Mammary epithelial cell (primary cell): ENCODE data around the gene MAL.
A peak's percentile ranks its signal among the peaks of the same experiment; 100 is the strongest.

Experiments
- CTCF ChIP-seq, 2 donors: IDR thresholded peaks in 1 of 2; conservative IDR thresholded peaks in 1 of 2; 2 replicates each; pipeline ENCODE4 v1.5.1; 2011 to 2012; ENCODE audit warnings: inconsistent platforms in 2 of 2, low read length in 2 of 2, mild to moderate bottlenecking in 2 of 2, control low read depth in 1 of 2, low read depth in 1 of 2; ENCODE audit not compliant: insufficient read depth in 1 of 2; ENCODE audit errors: extremely low read depth in 1 of 2
- EZH2 ChIP-seq: IDR thresholded peaks from 2 replicates; pipeline ENCODE4 v1.6.1; 2012; ENCODE audit warnings: low read length, inconsistent platforms, borderline replicate concordance

- TF ChIP-seq CTCF (conservative IDR thresholded peaks at IDR 0.05 in 1 of 2, IDR thresholded peaks at IDR 0.05 in 1 of 2; ENCODE audit: extremely low read depth in 1 of 2, insufficient read depth in 1 of 2, low read depth in 1 of 2, low read length in 2 of 2): no peak
- peak; percentile 41 for TF ChIP-seq EZH2
Measured at GRCh38 chr2:95025406-95026319, at the start of gene MAL.
